MM.1S (cell line): ENCODE measurements around the gene PPP1R16B.

Experiments
- DNase-seq: peaks from one replicate; pipeline ENCODE4 v3.0.0-alpha.2; 2015
- H2AFZ ChIP-seq: fragments of 300-600 bp; sonication (generic); 2 replicates; pipeline ENCODE4 v1.6.0; 2016; ENCODE audit warnings: antibody characterized with exemption, low read length
- H3F3A ChIP-seq: fragments of 300-600 bp; sonication (generic); 2 replicates; pipeline ENCODE4 v1.6.1; 2016; ENCODE audit warnings: mild to moderate bottlenecking, antibody characterized with exemption, low read length, moderate library complexity, mixed read lengths; ENCODE audit not compliant: insufficient read depth
- H3K27ac ChIP-seq: fragments of 300-600 bp; sonication (generic); 2 replicates; pipeline ENCODE4 v1.5.1; 2016; ENCODE audit warnings: mild to moderate bottlenecking, low read length
- H3K27me3 ChIP-seq: fragments of 300-600 bp; sonication (generic); replicated peaks from 2 replicates; pipeline ENCODE4 v1.6.0; 2016; ENCODE audit warnings: low read length; ENCODE audit not compliant: insufficient read depth
- H3K36me3 ChIP-seq: fragments of 300-600 bp; sonication (generic); replicated peaks from 2 replicates; pipeline ENCODE4 v1.6.1; 2016; ENCODE audit warnings: mild to moderate bottlenecking, low read length, mixed read lengths; ENCODE audit not compliant: insufficient read depth
- H3K4me1 ChIP-seq: fragments of 300-600 bp; sonication (generic); 2 replicates; pipeline ENCODE4 v1.6.1; 2016; ENCODE audit warnings: low read length, mixed read lengths
- H3K4me2 ChIP-seq: fragments of 300-600 bp; sonication (generic); 2 replicates; pipeline ENCODE4 v1.6.0; 2016; ENCODE audit warnings: low read depth, low read length
- H3K4me3 ChIP-seq: fragments of 300-600 bp; sonication (generic); 2 replicates; pipeline ENCODE4 v1.5.1; 2016; ENCODE audit warnings: low read length, mixed read lengths
- H3K79me2 ChIP-seq: fragments of 300-600 bp; sonication (generic); 2 replicates; pipeline ENCODE4 v1.6.1; 2016; ENCODE audit warnings: mixed run types, low read length, mixed read lengths
- H3K9ac ChIP-seq: fragments of 300-600 bp; sonication (generic); 2 replicates; pipeline ENCODE4 v1.6.1; 2016; ENCODE audit warnings: low read length, mixed read lengths
- H3K9me2 ChIP-seq: fragments of 300-600 bp; sonication (generic); replicated peaks from 2 replicates; pipeline ENCODE4 v1.6.1; 2016; ENCODE audit warnings: mild to moderate bottlenecking, low read length, mixed read lengths; ENCODE audit not compliant: insufficient read depth
- H3K9me3 ChIP-seq: fragments of 300-600 bp; sonication (generic); replicated peaks from 2 replicates; pipeline ENCODE4 v1.6.1; 2016; ENCODE audit warnings: mild to moderate bottlenecking, low read length, mixed read lengths; ENCODE audit not compliant: insufficient read depth
- H4K20me1 ChIP-seq: fragments of 300-600 bp; sonication (generic); 2 replicates; pipeline ENCODE4 v1.6.1; 2016; ENCODE audit warnings: mild to moderate bottlenecking, low read length, moderate library complexity, mixed read lengths; ENCODE audit not compliant: insufficient read depth
- EZH2 ChIP-seq: fragments of 300-600 bp; sonication (generic); optimal IDR thresholded peaks from 2 replicates; pipeline ENCODE3; 2017; ENCODE audit warnings: low read depth, mild to moderate bottlenecking, antibody characterized with exemption, low read length, mixed read lengths
- EZH2phosphoT487 ChIP-seq: fragments of 300-600 bp; sonication (generic); IDR thresholded peaks from 2 replicates; pipeline ENCODE4 v1.6.1; 2018; ENCODE audit warnings: antibody characterized with exemption, low read length
- TF ChIP-seq, protein P1 (sequence below): fragments of 300-600 bp; sonication (generic); IDR thresholded peaks from 2 replicates; pipeline ENCODE4 v1.5.1; 2016; ENCODE audit warnings: antibody characterized with exemption, low read length, mixed read lengths

Gene PPP1R16B

DNA sequence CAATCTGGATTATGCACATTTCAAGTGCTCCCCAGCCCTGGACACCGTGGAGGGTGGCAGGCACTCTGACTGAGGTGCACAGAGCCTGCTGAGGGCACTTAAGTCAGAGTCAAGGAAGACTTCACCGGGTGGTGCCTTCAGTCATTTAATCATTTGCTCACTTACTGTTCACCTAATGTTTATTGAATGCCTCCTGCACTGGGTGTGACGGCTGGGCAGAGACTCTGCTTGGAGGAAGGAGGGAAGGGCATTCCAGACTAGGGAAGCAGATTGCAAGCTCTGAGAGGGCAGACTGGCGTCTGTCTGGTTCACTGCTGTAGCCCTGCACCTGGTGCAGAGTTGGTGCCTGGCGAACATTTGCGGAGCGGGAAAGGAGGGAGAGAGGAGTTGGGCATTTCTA lies 66.5 kb downstream of the PPP1R16B start:
- Histone ChIP-seq H3K36me3 (peaks cover 4% of the 10 kb centered on the region; the same call in 1 of the 2 replicates), H3K9me3 (no peaks in the 10 kb centered on the region), H3K9me2 (no peaks in the 10 kb centered on the region), H3K27me3 (no peaks in the 10 kb centered on the region), H3K4me1 (peaks cover 79% of the 10 kb centered on the region), H4K20me1 (no peaks in the 10 kb centered on the region), H3K9ac (peak overlapping the region; percentile 93), H3F3A (peaks cover 77% of the 10 kb centered on the region), H2AFZ (no peak overlapping the region), H3K4me3 (peak overlapping the region; percentile 44), H3K79me2 (peaks cover 54% of the 10 kb centered on the region), H3K4me2 (peak overlapping the region; percentile 87), H3K27ac (peak overlapping the region; percentile 97)
- peak; percentile 37 for DNase-seq
- TF ChIP-seq, protein P1, sequence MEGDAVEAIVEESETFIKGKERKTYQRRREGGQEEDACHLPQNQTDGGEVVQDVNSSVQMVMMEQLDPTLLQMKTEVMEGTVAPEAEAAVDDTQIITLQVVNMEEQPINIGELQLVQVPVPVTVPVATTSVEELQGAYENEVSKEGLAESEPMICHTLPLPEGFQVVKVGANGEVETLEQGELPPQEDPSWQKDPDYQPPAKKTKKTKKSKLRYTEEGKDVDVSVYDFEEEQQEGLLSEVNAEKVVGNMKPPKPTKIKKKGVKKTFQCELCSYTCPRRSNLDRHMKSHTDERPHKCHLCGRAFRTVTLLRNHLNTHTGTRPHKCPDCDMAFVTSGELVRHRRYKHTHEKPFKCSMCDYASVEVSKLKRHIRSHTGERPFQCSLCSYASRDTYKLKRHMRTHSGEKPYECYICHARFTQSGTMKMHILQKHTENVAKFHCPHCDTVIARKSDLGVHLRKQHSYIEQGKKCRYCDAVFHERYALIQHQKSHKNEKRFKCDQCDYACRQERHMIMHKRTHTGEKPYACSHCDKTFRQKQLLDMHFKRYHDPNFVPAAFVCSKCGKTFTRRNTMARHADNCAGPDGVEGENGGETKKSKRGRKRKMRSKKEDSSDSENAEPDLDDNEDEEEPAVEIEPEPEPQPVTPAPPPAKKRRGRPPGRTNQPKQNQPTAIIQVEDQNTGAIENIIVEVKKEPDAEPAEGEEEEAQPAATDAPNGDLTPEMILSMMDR, result no peak
- TF ChIP-seq EZH2, result no peak
- TF ChIP-seq EZH2phosphoT487, result no peak

GRCh38 chr20:38872491-38873049 lies 67.1 kb downstream of the PPP1R16B start:
- Histone ChIP-seq H3K27ac (peak overlapping the region; percentile 97), H3K4me3 (peak overlapping the region; percentile 44), H2AFZ (no peak overlapping the region), H3K79me2 (peaks cover 54% of the 10 kb centered on the region), H3K4me2 (peak overlapping the region; percentile 87), H3K27me3 (no peaks in the 10 kb centered on the region), H4K20me1 (no peaks in the 10 kb centered on the region), H3K9me2 (no peaks in the 10 kb centered on the region), H3K9ac (peak overlapping the region; percentile 93), H3K4me1 (peaks cover 85% of the 10 kb centered on the region), H3K36me3 (0 out of 2 replicates have a peak, but pooled peaks cover 4% of the 10 kb centered on the region), H3K9me3 (no peaks in the 10 kb centered on the region), H3F3A (peaks cover 77% of the 10 kb centered on the region)
- DNase-seq, result peak; percentile 58
- TF ChIP-seq EZH2 (no peak), EZH2phosphoT487 (no peak)
- TF ChIP-seq, protein P1, result no peak

GRCh38 chr20:38873050-38873581 lies 67.6 kb downstream of the PPP1R16B start:
- Histone ChIP-seq H3K4me1 (peaks cover 87% of the 10 kb centered on the region), H3K27me3 (no peaks in the 10 kb centered on the region), H3K9me2 (no peaks in the 10 kb centered on the region), H2AFZ (no peak overlapping the region), H3K79me2 (peaks cover 54% of the 10 kb centered on the region), H3K9ac (peak overlapping the region; percentile 93), H3K36me3 (0 out of 2 replicates have a peak, but pooled peaks cover 4% of the 10 kb centered on the region), H3K4me2 (peak overlapping the region; percentile 87), H4K20me1 (no peaks in the 10 kb centered on the region), H3K4me3 (peak overlapping the region; percentile 44), H3F3A (peaks cover 77% of the 10 kb centered on the region), H3K9me3 (no peaks in the 10 kb centered on the region), H3K27ac (peak overlapping the region; percentile 97)
- TF ChIP-seq, protein P1, result no peak
- TF ChIP-seq EZH2phosphoT487 (no peak), EZH2 (no peak)
- peak; percentile 91 for DNase-seq
